ENCODE measurements around the gene SMAGP.

DNA sequence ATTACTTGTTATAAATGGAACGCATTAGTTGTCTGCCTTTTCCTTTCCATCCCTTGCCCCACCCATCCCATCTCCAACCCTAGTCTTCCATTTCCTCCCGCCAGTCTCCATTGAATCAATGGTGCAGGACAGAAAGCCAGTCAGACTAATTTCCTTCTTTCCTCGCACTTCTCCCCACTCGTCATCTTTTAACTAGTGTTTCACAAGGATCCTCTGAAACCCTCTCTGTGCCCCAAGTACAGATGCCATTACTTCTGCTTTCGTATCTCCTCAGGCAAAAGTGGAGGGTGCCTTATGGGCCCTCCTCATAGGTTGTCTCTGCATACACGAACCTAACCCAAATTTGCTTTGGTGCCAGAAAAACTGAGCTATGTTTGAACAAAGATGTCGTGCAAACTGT lies 27.3 kb downstream of the SMAGP start:
- no peak for TF ChIP-seq EZH2 (IDR thresholded peaks at IDR 0.05)
- no peak for TF ChIP-seq POLR2AphosphoS5 (IDR thresholded peaks at IDR 0.05; ENCODE audit: borderline replicate concordance, low read depth, low read length)
- TF ChIP-seq FOXP2 (optimal IDR thresholded peaks at IDR 0.05; ENCODE audit: control extremely low read depth, extremely low read length, insufficient read depth), result no peak
